ENCODE data around the gene ENTPD2. TPM values are rescaled to one million over a fixed set of nuclear protein-coding genes. Genes with fewer than 3 reads are reported as not detected.

Gene ENTPD2
- total and polyA plus RNA-seq, 9 of the 15 experiments (the other 6 are each of a cell fraction or from before 2014, with no cell fraction given), result 0.04 to 0.60 (median 0.14) TPM; not detected in 4

- BruUV-seq (replicated peaks), result no TSS peak
- H3K79me2 ChIP-seq (ENCODE audit: control insufficient read depth, insufficient read depth, low read length), result peaks cover 3% of the 10 kb centered on the region; the same call in 1 of the 3 replicates
- ChIA-PET POLR2A (interaction anchor here (0.6 to 1.2 kb wide), 4 partner anchors 11 to 681 kb away, joined by 3 read pairs; partner anchors contain the start of gene NPDC1), CTCF (ENCODE audit: low intra/inter-chr PET ratio) (no interaction called here)
- H3K27me3 ChIP-seq (ENCODE audit: control insufficient read depth in 2 of 2, insufficient read depth in 2 of 2, low read length in 2 of 2), result no peaks in the 10 kb centered on the region
- H3K4me3 ChIP-seq, result no peak overlapping the region
- no peaks in the 10 kb centered on the region for H3K9me1 ChIP-seq (ENCODE audit: control insufficient read depth, insufficient read depth, low read length)
- H3K4me2 ChIP-seq (ENCODE audit: insufficient read depth, low read length), result no peak overlapping the region; the same call in 1 of the 2 replicates
- in situ Hi-C loops (cut with MboI) (no loop called here), intact Hi-C loops (cut with micrococcal nuclease) (no loop called here)
- no peaks in the 10 kb centered on the region for H3K36me3 ChIP-seq (ENCODE audit: control insufficient read depth, insufficient read depth, low read length)
- H4K20me1 ChIP-seq (replicated peaks; ENCODE audit: control insufficient read depth, insufficient read depth, low read length), result no peaks in the 10 kb centered on the region
- FAIRE-seq, result no peak
- H2AFZ ChIP-seq (ENCODE audit: low read depth, low read length), result no peak overlapping the region
- WGBS (ENCODE audit: insufficient coverage, low coverage, missing lambda C conversion rate), result 63% methylated on average over 4 of the region's 4 CpGs
- H3K27ac ChIP-seq (ENCODE audit: extremely low read depth, low read depth, low read length), result no peak overlapping the region
- no peak for ATAC-seq
- DNase-seq (ENCODE audit: extremely low read depth in 1 of 4, low spot score in 3 of 4), result no peak
- TF ChIP-seq ZBTB7A (IDR thresholded peaks at IDR 0.05; ENCODE audit: borderline replicate concordance, control insufficient read depth, low read depth, low read length) (no peak), FOXM1 (IDR thresholded peaks at IDR 0.05; ENCODE audit: low read depth) (no peak), FOXM1 (CRISPR knock-in tag; IDR thresholded peaks at IDR 0.05; ENCODE audit: low read depth) (no peak), SMAD1 (IDR thresholded peaks at IDR 0.05; ENCODE audit: low read depth, low read length, partially characterized antibody) (no peak)
- no peaks in the 10 kb centered on the region for H3K9me3 ChIP-seq (replicated peaks; ENCODE audit: control insufficient read depth, insufficient read depth, low read depth, low read length)
- peak overlapping the region in 1 of 2 experiments; percentile 86; a peak in 2 of 4 replicates for H3K9ac ChIP-seq (ENCODE audit: insufficient read depth in 1 of 2, low read depth in 2 of 2, low read length in 2 of 2)
- H3K4me1 ChIP-seq (replicated peaks in 1 of 2; ENCODE audit: control insufficient read depth in 2 of 2, insufficient read depth in 2 of 2, low read length in 2 of 2), result peaks cover 13 to 94% of the 10 kb centered on the region in 2 experiments
Observed at GRCh38 chr9:137026828-137027227, 27.0 kb downstream of the ENTPD2 start.

- 69% methylated on average over 2 of the region's 2 CpGs for WGBS (ENCODE audit: insufficient coverage, low coverage, missing lambda C conversion rate)
- 0 out of 2 replicates have a peak, but pooled peaks cover 4% of the 10 kb centered on the region for H4K20me1 ChIP-seq (replicated peaks; ENCODE audit: control insufficient read depth, insufficient read depth, low read length)
- no peaks in the 10 kb centered on the region for H3K9me3 ChIP-seq (replicated peaks; ENCODE audit: control insufficient read depth, insufficient read depth, low read depth, low read length)
- H3K4me1 ChIP-seq (replicated peaks in 1 of 2; ENCODE audit: control insufficient read depth in 2 of 2, insufficient read depth in 2 of 2, low read length in 2 of 2), result peaks cover 13 to 94% of the 10 kb centered on the region in 2 experiments
- no peak overlapping the region for H2AFZ ChIP-seq (ENCODE audit: low read depth, low read length)
- DNase-seq (ENCODE audit: extremely low read depth in 1 of 4, low spot score in 3 of 4) (no peak), FAIRE-seq (no peak), ATAC-seq (no peak)
- intact Hi-C loops (cut with micrococcal nuclease) (no loop called here), in situ Hi-C loops (cut with MboI) (no loop called here)
- no peak overlapping the region for H3K9ac ChIP-seq (ENCODE audit: insufficient read depth in 1 of 2, low read depth in 2 of 2, low read length in 2 of 2)
- CTCF ChIA-PET (ENCODE audit: low intra/inter-chr PET ratio), result no interaction called here
- no peaks in the 10 kb centered on the region for H3K36me3 ChIP-seq (ENCODE audit: control insufficient read depth, insufficient read depth, low read length)
- BruUV-seq (replicated peaks), result no TSS peak
- no peak overlapping the region for H3K4me2 ChIP-seq (ENCODE audit: insufficient read depth, low read length)
- H3K79me2 ChIP-seq (ENCODE audit: control insufficient read depth, insufficient read depth, low read length), result peaks cover 3% of the 10 kb centered on the region; the same call in 1 of the 3 replicates
- POLR2A ChIA-PET, result interaction anchor here (0.6 to 1.6 kb wide), 7 partner anchors 8 to 681 kb away, joined by 3 to 4 read pairs (median 3); partner anchors contain the start of genes AJM1 and NPDC1
- H3K9me1 ChIP-seq (ENCODE audit: control insufficient read depth, insufficient read depth, low read length), result no peaks in the 10 kb centered on the region
- no peaks in the 10 kb centered on the region for H3K27me3 ChIP-seq (ENCODE audit: control insufficient read depth in 2 of 2, insufficient read depth in 2 of 2, low read length in 2 of 2)
- H3K27ac ChIP-seq (ENCODE audit: extremely low read depth, low read depth, low read length), result no peak overlapping the region
- no peak overlapping the region for H3K4me3 ChIP-seq
- no peak for TF ChIP-seq ZNF511 (CRISPR knock-in tag; IDR thresholded peaks at IDR 0.05)
- TF ChIP-seq LCOR (CRISPR knock-in tag; IDR thresholded peaks at IDR 0.05), result no peak
- no peak for TF ChIP-seq DLX4 (CRISPR knock-in tag; IDR thresholded peaks at IDR 0.05)
- no peak for TF ChIP-seq ZBTB34 (CRISPR knock-in tag; IDR thresholded peaks at IDR 0.05)
- TF ChIP-seq RFX7 (CRISPR knock-in tag; IDR thresholded peaks at IDR 0.05), result no peak
- no peak for TF ChIP-seq ZNF707 (CRISPR knock-in tag; conservative IDR thresholded peaks at IDR 0.05)
- TF ChIP-seq ZNF445 (CRISPR knock-in tag; IDR thresholded peaks at IDR 0.05; ENCODE audit: low read depth), result no peak
- TF ChIP-seq FOXJ2 (tag; IDR thresholded peaks at IDR 0.05), result no peak
Observed at GRCh38 chr9:137026384-137026783, 27.5 kb downstream of the ENTPD2 start.

All from K562 (cell line).